Ammon's horn (tissue), 1 donor: Measurements from ENCODE around the gene RAD54L.
"Not testable (repeated sequence)": the region's sequence is repeated elsewhere in the genome, so short reads cannot be mapped to it uniquely, and the experiment has no call there.

Source experiments
- DNase-seq: peaks from one replicate; pipeline ENCODE4 v3.0.0-alpha.2; 2016; ENCODE audit warnings: low spot score

RAD54L gene

GRCh38 chr1:46247436-46248121, at the start of gene RAD54L:
TSS of gene RAD54L (plus strand) at chr1:46247763. CDS start at chr1:46248406, 643 bp downstream.
- DNase-seq, result peak; percentile 99

DNA sequence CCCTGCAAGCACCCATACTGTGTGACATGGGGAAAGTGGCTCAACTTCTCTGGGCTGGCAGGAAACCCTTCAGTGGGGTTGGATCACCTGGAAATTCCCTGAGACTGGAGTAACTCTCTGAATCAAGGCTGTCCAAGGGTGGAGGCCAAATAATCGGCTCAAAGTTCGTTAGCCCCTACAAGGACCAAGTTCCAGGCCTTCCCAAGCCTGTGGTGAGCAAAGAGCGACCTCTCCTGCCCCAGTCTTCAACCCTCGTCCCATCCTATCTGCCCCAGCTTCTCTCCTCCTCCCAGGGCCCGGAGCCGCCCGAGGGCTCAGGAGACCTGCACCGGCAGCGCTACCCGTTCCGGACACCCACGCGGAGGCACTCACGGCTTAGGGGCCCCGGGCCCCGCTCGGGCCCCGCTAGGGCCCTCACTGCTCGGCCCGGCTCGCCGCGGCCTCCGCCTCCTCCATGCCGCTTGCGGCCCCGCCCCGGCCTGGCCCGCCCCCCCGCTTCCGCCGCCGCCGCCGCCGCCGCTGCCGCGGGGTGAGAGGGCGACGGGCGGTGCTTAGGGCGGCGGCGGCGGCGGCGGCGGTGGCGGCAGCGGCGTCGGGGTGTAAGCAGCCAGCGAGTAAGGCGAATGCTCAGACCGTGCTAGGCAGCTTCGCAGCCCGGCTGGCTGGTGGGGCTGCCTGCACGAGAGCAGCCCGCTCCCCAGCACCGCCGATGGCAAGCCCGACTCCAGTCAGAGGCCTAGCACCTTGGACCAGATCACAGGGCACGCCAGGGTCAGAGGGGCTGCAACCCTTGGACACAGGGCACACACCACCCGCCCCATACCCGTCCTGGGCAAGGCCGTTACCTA, 49.4 kb upstream of the RAD54L start, which contains the start of gene POMGNT1:
Gene POMGNT1 (minus strand): TSS at position 471 of the 848 bp plus-strand sequence. CDS start 613 bp downstream, outside the sequence.
- peak; percentile 78 for DNase-seq

- DNase-seq, result no peak
These were observed 48.3 kb upstream of the RAD54L start for GRCh38 chr1:46199233-46199749.

GRCh38 chr1:46203738-46204405, 43.7 kb upstream of the RAD54L start:
- no peak for DNase-seq

GRCh38 chr1:46204406-46204742, 43.2 kb upstream of the RAD54L start:
- peak; percentile 67 for DNase-seq

GRCh38 chr1:46205141-46205540, 42.4 kb upstream of the RAD54L start:
- no peak for DNase-seq

- no peak for DNase-seq
These were observed 41.8 kb upstream of the RAD54L start for GRCh38 chr1:46205791-46206190.

DNA sequence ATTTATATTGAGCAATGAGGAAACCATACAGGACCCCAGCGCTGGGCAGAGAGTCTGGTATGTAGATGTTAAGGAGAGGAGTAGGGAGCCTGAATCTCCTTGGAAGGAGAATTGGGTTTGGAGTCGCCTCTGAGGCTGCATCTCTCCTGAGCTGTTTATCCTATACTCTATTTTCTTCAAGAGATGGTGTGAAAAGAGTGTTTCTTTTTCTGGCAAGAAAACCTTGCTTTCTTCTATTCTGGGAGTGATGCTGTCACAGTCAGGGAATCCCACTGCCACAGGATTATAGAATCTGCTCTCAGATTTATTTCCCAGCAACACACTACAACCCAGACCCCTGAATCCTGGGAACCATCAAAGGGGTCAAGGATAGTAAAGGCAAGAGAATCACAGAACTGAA, 41.2 kb upstream of the RAD54L start:
- no peak for DNase-seq

DNA sequence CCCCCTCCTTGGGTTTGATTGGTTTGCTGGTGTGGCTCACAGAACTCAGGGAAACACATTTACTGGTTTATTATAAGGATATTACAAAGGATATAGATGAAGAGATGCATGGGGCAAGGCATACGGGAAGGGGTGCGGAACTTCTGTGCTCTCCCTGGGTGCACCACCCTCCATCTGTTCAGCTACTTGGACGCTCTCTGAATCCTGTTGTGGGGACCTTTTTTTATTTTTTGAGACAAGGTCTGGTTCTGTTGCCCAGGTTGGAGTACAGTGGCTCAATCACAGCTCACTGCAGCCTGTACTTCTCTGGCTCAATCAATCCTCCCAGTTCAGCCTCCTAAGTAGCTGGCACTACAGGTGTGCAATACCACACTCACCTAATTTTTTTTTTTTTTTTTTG, 37.0 kb upstream of the RAD54L start:
- DNase-seq, result no peak

GRCh38 chr1:46211051-46211450, 36.5 kb upstream of the RAD54L start:
- no peak for DNase-seq

- no peak for DNase-seq
These were observed 32.1 kb upstream of the RAD54L start for GRCh38 chr1:46215504-46215903.

- no peak for DNase-seq
These were observed 29.1 kb upstream of the RAD54L start for GRCh38 chr1:46218443-46218842.

DNA sequence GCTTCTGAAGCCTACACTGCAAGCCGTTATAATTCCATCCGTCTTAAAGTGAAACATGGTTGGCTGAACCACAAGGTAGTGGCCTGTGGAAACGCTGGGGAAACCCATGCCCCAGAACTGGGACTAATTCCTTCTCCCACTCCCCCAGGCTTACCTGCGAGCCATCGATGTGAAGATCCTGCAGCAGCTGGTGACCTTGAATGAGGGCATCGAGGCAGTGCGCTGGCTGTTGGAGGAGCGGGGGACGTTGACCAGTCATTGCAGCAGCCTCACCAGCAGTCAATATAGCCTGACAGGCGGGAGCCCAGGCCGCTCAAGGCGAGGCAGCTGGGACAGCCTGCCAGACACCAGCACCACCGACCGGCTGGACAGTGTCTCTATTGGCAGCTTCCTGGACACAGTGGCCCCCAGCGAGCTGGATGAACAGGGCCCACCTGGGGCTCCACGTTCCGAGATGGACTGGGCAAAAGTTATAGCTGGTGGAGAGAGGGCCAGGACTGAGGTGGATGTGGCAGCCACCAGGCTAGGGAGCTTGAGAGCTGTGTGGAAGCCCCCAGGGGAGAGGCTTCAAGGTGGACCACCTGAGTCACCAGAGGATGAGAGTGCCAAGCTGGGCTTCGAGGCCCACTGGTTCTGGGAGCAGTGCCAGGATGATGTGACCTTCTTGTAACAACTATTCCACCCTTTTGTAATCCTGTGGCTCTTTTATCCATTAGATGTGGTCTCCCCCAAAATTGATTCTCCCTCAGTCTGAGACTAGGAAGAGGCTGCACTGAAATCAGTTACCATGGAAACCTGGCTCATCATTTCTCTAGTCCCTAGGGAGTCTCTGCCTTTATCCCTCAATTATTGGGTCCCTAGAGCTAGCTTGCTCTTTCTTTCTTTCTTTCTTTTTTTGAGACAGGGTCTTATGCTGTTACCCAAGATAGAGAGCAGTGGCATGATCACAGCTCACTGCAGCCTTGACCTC, 27.7 kb upstream of the RAD54L start:
- DNase-seq, result peak; percentile 38

- DNase-seq, result no peak
These were observed 26.8 kb upstream of the RAD54L start for GRCh38 chr1:46220808-46221207.

DNA sequence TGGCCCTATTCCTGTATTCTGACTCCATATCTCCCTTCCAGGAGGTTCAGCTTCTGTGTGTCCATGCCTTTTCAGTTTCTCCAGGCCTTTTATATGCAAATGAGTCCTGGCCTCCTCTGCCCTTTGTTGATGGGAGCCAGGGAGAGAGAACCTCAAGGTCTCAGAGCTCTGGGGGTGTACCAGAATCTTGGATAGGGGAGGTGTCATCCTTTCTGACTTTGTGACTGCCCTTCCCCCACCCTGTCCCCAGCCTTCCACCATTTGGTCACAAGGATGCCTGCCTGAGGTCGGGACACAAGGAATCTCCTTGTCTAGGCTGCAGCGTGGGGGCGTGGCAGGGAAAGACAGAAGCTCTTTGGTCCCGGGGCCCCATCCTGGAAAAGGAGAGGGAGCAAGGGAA, 25.8 kb upstream of the RAD54L start:
- peak; percentile 93 for DNase-seq

DNA sequence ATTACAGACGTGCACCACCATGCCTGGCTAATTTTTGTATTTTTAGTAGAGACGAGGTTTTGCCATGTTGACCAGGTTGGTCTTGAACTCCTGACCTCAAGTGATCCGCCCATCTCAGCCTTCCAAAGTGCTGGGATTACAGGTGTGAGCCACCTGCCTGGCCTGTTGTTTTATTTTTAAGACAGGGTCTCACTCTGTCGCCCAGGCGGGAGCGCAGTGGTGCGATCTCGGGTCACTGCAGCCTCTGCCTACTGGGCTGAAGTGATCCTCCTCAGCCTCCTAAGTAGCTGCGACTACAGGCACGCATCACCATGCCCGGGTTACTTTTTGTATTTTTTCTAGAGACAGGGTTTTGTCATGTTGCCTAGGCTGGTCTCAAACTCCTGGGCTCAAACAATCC, 24.5 kb upstream of the RAD54L start:
- DNase-seq, result not testable (repeated sequence)

DNA sequence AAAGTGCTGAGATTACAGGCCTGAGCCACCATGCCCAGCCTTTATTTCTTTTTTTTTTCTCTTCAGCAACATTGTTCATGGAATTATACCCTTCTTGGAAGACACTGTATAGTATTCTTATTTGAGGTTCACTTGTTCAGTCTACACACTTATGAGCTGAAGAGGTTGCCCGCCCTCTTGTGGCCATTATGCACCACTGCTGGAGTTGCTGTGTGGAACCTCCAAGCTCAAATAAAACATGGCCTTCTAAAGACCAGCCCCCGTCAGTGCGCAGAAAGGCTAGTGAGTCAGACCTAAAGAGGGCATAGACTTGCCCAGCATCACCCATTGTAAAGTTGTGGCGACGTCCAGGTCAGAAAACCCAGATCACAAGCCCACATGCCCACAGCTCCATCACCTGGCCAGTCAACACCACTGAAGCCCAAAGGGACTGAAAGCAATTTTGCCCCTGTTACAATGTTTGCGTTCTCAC, 24.1 kb upstream of the RAD54L start:
- DNase-seq, result peak; percentile 96

DNA sequence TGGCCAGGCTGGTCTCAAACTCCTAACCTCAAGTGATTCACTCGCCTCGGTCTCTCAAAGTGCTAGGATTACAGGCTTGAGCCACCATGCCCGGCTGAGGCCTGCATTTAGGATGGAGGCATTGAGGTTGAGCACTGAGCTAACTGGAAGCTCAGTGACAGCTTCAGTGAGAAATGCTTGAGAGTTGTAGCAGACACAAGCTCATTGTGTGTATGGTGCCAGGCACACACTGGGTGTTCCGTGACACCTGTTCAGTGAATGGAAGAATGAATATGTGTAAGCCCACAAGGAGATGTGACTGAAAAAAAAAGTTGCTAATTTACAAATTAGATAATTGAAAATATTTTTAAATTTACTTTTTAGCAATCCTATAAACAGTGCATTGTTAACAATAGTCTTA, 22.6 kb upstream of the RAD54L start:
- peak; percentile 58 for DNase-seq

DNA sequence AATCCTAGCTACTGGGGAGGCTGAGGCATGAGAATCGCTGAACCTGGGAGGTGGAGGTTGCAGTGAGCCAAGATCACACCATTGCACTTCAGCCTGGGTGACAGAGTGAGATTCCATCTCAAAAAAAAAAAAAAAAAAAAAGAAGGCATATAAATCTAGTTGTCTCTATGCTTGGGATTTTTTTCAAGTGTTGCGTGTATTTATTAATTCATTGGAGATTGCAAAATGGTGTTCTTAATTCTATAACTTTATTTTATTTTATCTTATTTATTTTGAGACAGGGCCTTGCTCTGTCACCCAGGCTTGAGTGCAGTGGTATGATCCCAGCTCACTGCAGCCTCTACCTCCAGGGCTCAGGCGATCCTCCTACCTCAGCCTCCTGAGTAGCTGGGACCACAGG, 16.3 kb upstream of the RAD54L start:
- not testable (repeated sequence) for DNase-seq

- DNase-seq, result no peak
These were observed 10.7 kb upstream of the RAD54L start for GRCh38 chr1:46236882-46237281.

- not testable (repeated sequence) for DNase-seq
These were observed 8.7 kb upstream of the RAD54L start for GRCh38 chr1:46238865-46239264.
